H1 (cell line): ENCODE measurements around the gene SPOCK1. TPM values are rescaled to one million over a fixed set of nuclear protein-coding genes. Genes with fewer than 3 reads are reported as not detected.

ENCODE experiments used
- CHD1 ChIP-seq: IDR thresholded peaks from 2 replicates; pipeline ENCODE4 v1.6.1; 2012; ENCODE audit warnings: low read depth, low read length, improper control_type of control experiment
- HDAC2 ChIP-seq, 2 experiments: fragments of 300-600 bp in 1 of 2; sonication (generic) in 1 of 2; IDR thresholded peaks; 2 replicates each; pipeline ENCODE4 v1.6.1; 2011 to 2012; ENCODE audit warnings: low read depth in 2 of 2, low read length in 2 of 2, mild to moderate bottlenecking in 2 of 2, moderate library complexity in 2 of 2, borderline replicate concordance in 1 of 2, inconsistent platforms in 1 of 2
- RFX5 ChIP-seq: IDR thresholded peaks from 2 replicates; pipeline ENCODE4 v1.6.1; 2011; ENCODE audit warnings: low read depth, low read length, improper control_type of control experiment, borderline replicate concordance
- SIRT6 ChIP-seq: IDR thresholded peaks from one replicate; pipeline ENCODE4 v1.7.1; 2012; ENCODE audit warnings: low read length, inconsistent platforms
- SIX5 ChIP-seq: IDR thresholded peaks from 2 replicates; pipeline ENCODE4 v1.6.1; 2011; ENCODE audit warnings: mild to moderate bottlenecking, low read depth, low read length
- polyA plus RNA-seq, 7 experiments: library from polyadenylated mRNA; depleted of rRNA in 3 of 7; stranded (reverse) in 5 of 7; unstranded in 2 of 7; fragments of >200 nt in 5 of 7; fragments of 200-250 nt in 2 of 7; gene quantifications; 1 replicate in 5 of 7; 2 replicates in 1 of 7; 4 replicates in 1 of 7; pipeline versions ENCODE4 v1.2.1 to v1.2.3, GENCODE V29; 2011 to 2013; ENCODE audit warnings: missing spikeins in 2 of 7, mixed read lengths in 2 of 7
- total RNA-seq: library from RNA; stranded (reverse); fragmentation: NEBNext Ultra II Directional; extraction: Animal tissue kit (Norgen Biotek cat#: 25700); gene quantifications from 2 replicates; pipeline ENCODE4 v1.2.1, GENCODE V29; 2021

Gene SPOCK1
- total and polyA plus RNA-seq, 2 of the 8 experiments (the other 6 are each of a cell fraction or from before 2014, with no cell fraction given): 6.9 to 18.1 TPM

DNA sequence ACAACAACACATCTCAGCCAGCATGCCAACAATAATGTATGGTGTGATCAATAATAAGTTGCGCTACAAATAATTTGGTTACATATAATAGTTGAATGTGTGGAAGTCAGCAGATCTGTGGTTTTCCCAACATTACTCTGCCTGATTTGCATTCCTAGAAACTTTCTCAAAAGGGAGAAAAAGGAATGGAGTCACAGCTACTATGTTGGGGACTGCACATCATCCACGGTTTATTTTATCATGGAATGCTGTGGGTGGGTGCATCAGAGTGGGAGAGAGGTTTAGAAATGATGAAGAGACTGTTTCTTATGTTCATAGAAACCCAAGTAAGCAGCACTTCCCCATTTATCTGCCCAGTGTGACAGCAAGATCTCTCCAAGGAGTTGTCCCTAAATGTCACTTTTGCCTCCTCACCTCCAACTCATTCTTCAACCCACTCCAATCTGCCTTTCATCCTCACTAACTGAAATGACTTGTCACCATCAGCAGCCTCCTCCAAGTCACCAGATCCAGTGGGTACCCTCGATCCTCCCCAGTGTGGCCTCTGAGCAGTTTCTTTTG lies 2.8 kb upstream of the SPOCK1 start (continued):
- no peak for TF ChIP-seq RFX5
- TF ChIP-seq SIX5: no peak
- no peak for TF ChIP-seq SIRT6
- no peak for TF ChIP-seq CHD1
- no peak for TF ChIP-seq HDAC2 (IDR thresholded peaks at IDR 0.05; ENCODE audit: borderline replicate concordance in 1 of 2, low read depth in 2 of 2, low read length in 2 of 2)
